Endodermal cell (in vitro differentiated cells): Measurements from ENCODE around the gene CMSS1. TPM values are rescaled to one million over a fixed set of nuclear protein-coding genes. Genes with fewer than 3 reads are reported as not detected.

Experiments
- DNase-seq: peaks from one replicate; pipeline ENCODE4 v3.0.0-alpha.2; 2017
- H3K27ac ChIP-seq: 2 replicates; pipeline ENCODE4 v1.5.1; 2013; ENCODE audit warnings: mild to moderate bottlenecking, low read depth, low read length, moderate library complexity
- H3K27me3 ChIP-seq: 2 replicates; pipeline ENCODE4 v1.6.1; 2013; ENCODE audit warnings: mild to moderate bottlenecking, low read length, moderate library complexity; ENCODE audit not compliant: insufficient read depth, control insufficient read depth, poor library complexity, severe bottlenecking
- H3K36me3 ChIP-seq: 2 replicates; pipeline ENCODE4 v1.7.0; 2013; ENCODE audit warnings: mild to moderate bottlenecking, low read length, moderate library complexity; ENCODE audit not compliant: control insufficient read depth, insufficient read depth
- H3K4me1 ChIP-seq: one replicate; pipeline ENCODE4 v1.7.0; 2013; ENCODE audit warnings: low read length; ENCODE audit not compliant: control insufficient read depth, insufficient read depth
- H3K4me3 ChIP-seq: 2 replicates; pipeline ENCODE4 v1.5.1; 2013; ENCODE audit warnings: mild to moderate bottlenecking, low read length, moderate library complexity
- H3K9ac ChIP-seq: 2 replicates; pipeline ENCODE4 v1.6.1; 2013; ENCODE audit warnings: mild to moderate bottlenecking, low read length, moderate library complexity; ENCODE audit not compliant: poor library complexity, severe bottlenecking; ENCODE audit errors: extremely low read depth
- H3K9me3 ChIP-seq: 2 replicates; pipeline ENCODE4 v1.6.1; 2013; ENCODE audit warnings: mild to moderate bottlenecking, low read length, moderate library complexity; ENCODE audit not compliant: control insufficient read depth
- H3K27ac Mint-ChIP-seq: 2 replicates; pipeline ENCODE4 v1.8.0; 2020; ENCODE audit warnings: mixed read lengths
- H3K27me3 Mint-ChIP-seq: 2 replicates; pipeline ENCODE4 v1.8.0; 2021; ENCODE audit warnings: mild to moderate bottlenecking, mixed read lengths; ENCODE audit not compliant: insufficient read depth
- H3K36me3 Mint-ChIP-seq: 2 replicates; pipeline ENCODE4 v1.8.0; 2020; ENCODE audit warnings: low read depth, mixed read lengths
- H3K4me1 Mint-ChIP-seq: 2 replicates; pipeline ENCODE4 v1.8.0; 2020; ENCODE audit warnings: mixed read lengths
- H3K4me3 Mint-ChIP-seq: 2 replicates; pipeline ENCODE4 v1.8.0; 2020; ENCODE audit warnings: mild to moderate bottlenecking, moderate library complexity, mixed read lengths
- H3K9me3 Mint-ChIP-seq: 2 replicates; pipeline ENCODE4 v1.8.0; 2020; ENCODE audit warnings: mild to moderate bottlenecking, mixed read lengths
- WGBS, 2 experiments: methylation state at CpG; one replicate each; pipeline versions ENCODE4 v1.1.5 to v1.1.7; 2013; ENCODE audit warnings: missing lambda C conversion rate in 2 of 2, mixed read lengths in 1 of 2; ENCODE audit not compliant: insufficient coverage in 1 of 2, insufficient read length in 1 of 2; 5-methylcytosine and 5-hydroxymethylcytosine counted together
- total RNA-seq, 2 donors: library from RNA; stranded (reverse); fragmentation: NEBNext Ultra II Directional in 1 of 2; extraction: Animal tissue kit (Norgen Biotek cat#: 25700) in 1 of 2; gene quantifications; 2 replicates in 1 of 2; 3 replicates in 1 of 2; pipeline ENCODE4 v1.2.1, GENCODE V29; 2021
- TF ChIP-seq, protein P1 (sequence below): fragments of 200-600 bp; sonication (generic); conservative IDR thresholded peaks from 2 replicates; pipeline ENCODE4 v1.5.0; 2021; ENCODE audit warnings: antibody characterized with exemption, mild to moderate bottlenecking

The CMSS1 gene
- total RNA-seq, 2 donors from 2014 or later: 48.5 to 50.8 TPM

- H3K27me3 ChIP-seq: no peaks in the 10 kb centered on the region
- H3K4me1 ChIP-seq: no peaks in the 10 kb centered on the region
- Mint-ChIP-seq H3K4me1 (no peaks in the 10 kb centered on the region), H3K4me3 (no peak overlapping the region), H3K27ac (no peak overlapping the region), H3K36me3 (no peaks in the 10 kb centered on the region), H3K27me3 (no peaks in the 10 kb centered on the region), H3K9me3 (peaks cover 5% of the 10 kb centered on the region)
- TF ChIP-seq, protein P1, sequence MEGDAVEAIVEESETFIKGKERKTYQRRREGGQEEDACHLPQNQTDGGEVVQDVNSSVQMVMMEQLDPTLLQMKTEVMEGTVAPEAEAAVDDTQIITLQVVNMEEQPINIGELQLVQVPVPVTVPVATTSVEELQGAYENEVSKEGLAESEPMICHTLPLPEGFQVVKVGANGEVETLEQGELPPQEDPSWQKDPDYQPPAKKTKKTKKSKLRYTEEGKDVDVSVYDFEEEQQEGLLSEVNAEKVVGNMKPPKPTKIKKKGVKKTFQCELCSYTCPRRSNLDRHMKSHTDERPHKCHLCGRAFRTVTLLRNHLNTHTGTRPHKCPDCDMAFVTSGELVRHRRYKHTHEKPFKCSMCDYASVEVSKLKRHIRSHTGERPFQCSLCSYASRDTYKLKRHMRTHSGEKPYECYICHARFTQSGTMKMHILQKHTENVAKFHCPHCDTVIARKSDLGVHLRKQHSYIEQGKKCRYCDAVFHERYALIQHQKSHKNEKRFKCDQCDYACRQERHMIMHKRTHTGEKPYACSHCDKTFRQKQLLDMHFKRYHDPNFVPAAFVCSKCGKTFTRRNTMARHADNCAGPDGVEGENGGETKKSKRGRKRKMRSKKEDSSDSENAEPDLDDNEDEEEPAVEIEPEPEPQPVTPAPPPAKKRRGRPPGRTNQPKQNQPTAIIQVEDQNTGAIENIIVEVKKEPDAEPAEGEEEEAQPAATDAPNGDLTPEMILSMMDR: no peak
- H3K36me3 ChIP-seq: no peaks in the 10 kb centered on the region
- 84 to 90% methylated on average over 1 of the region's 1 CpG for WGBS, 2 experiments
- no peak overlapping the region for H3K4me3 ChIP-seq
- no peak for DNase-seq
- no peaks in the 10 kb centered on the region for H3K9me3 ChIP-seq
- no peak overlapping the region for H3K9ac ChIP-seq
- no peak overlapping the region for H3K27ac ChIP-seq
These were observed 163.5 kb downstream of the CMSS1 start for GRCh38 chr3:99981138-99981537.

- H3K9ac ChIP-seq: no peak overlapping the region
- Mint-ChIP-seq H3K4me1 (no peaks in the 10 kb centered on the region), H3K27me3 (no peaks in the 10 kb centered on the region), H3K27ac (no peak overlapping the region), H3K36me3 (no peaks in the 10 kb centered on the region), H3K4me3 (no peak overlapping the region), H3K9me3 (peaks cover 4% of the 10 kb centered on the region)
- H3K36me3 ChIP-seq: no peaks in the 10 kb centered on the region
- 94% methylated on average over 2 of the region's 2 CpGs; no CpG with 5 or more reads in 1 of the 2 experiments for WGBS, 2 experiments
- no peak for DNase-seq
- TF ChIP-seq, protein P1: no peak
- no peaks in the 10 kb centered on the region for H3K27me3 ChIP-seq
- no peaks in the 10 kb centered on the region for H3K4me1 ChIP-seq
- no peak overlapping the region for H3K4me3 ChIP-seq
- H3K9me3 ChIP-seq: no peaks in the 10 kb centered on the region
- H3K27ac ChIP-seq: no peak overlapping the region
These were observed 165.0 kb downstream of the CMSS1 start for GRCh38 chr3:99982650-99983049.

DNA sequence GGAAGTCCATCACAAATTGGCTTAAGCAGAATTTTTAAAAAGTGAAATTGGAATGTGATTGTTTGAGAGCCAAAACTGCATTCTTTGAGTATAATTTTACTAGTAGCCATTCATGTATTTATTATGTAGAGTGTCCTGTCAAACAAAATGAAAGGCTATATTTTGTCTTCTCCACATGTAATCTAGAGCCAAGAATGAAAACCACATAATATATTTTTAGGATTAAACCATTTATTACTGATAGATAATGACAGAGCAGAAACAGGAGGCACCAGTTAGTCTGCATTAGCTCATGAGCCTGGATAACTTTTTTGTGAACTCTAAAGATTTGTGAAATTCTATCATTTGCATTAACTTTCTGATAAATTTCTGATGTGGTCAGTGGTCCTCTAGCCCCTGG lies 166.5 kb downstream of the CMSS1 start:
- no peak for DNase-seq
- Mint-ChIP-seq H3K4me3 (no peak overlapping the region), H3K27ac (no peak overlapping the region), H3K9me3 (no peaks in the 10 kb centered on the region), H3K4me1 (no peaks in the 10 kb centered on the region), H3K36me3 (no peaks in the 10 kb centered on the region), H3K27me3 (no peaks in the 10 kb centered on the region)
- Histone ChIP-seq H3K4me1 (no peaks in the 10 kb centered on the region), H3K27ac (no peak overlapping the region), H3K36me3 (no peaks in the 10 kb centered on the region), H3K27me3 (no peaks in the 10 kb centered on the region), H3K9me3 (no peaks in the 10 kb centered on the region), H3K4me3 (no peak overlapping the region), H3K9ac (no peak overlapping the region)
- TF ChIP-seq, protein P1: no peak
